ENCODE data around the gene SLC30A3. TPM values are rescaled to one million over a fixed set of nuclear protein-coding genes. Genes with fewer than 3 reads are reported as not detected.
A peak's percentile ranks its signal among the peaks of the same experiment; 100 is the strongest.

SLC30A3 gene
- total and polyA plus RNA-seq, 2 of the 13 experiments (the other 11 are each of a cell fraction or from before 2014, with no cell fraction given): 0.38 to 0.79 TPM

- TF ChIP-seq AKNA (CRISPR knock-in tag; IDR thresholded peaks at IDR 0.05; ENCODE audit: borderline replicate concordance): no peak
- TF ChIP-seq IRX3 (CRISPR knock-in tag; IDR thresholded peaks at IDR 0.05; ENCODE audit: borderline replicate concordance, low read depth): peak; percentile 91; the same call in 1 of the 2 replicates
- TF ChIP-seq ZNF503 (CRISPR knock-in tag; IDR thresholded peaks at IDR 0.05): peak; percentile 31; the same call in 1 of the 2 replicates
- TF ChIP-seq GMEB1 (CRISPR knock-in tag; IDR thresholded peaks at IDR 0.05; ENCODE audit: borderline replicate concordance): peak; percentile 88
- peak; percentile 78 for TF ChIP-seq ERF (CRISPR knock-in tag; IDR thresholded peaks at IDR 0.05)
- 0 out of 2 replicates have a peak, but pooled peaks have one; percentile 64 for TF ChIP-seq TOPORS (CRISPR knock-in tag; IDR thresholded peaks at IDR 0.05)
- TF ChIP-seq GMEB2 (CRISPR knock-in tag; IDR thresholded peaks at IDR 0.05; ENCODE audit: low read depth): peak; percentile 61; the same call in 1 of the 2 replicates
- TF ChIP-seq ZNF230 (CRISPR knock-in tag; IDR thresholded peaks at IDR 0.05): peak; percentile 79; the same call in 1 of the 2 replicates
- TF ChIP-seq ZNF17 (CRISPR knock-in tag; IDR thresholded peaks at IDR 0.05): no peak
- TF ChIP-seq DNMT3B (CRISPR knock-in tag; conservative IDR thresholded peaks at IDR 0.05): no peak
- TF ChIP-seq RELA (CRISPR knock-in tag; IDR thresholded peaks at IDR 0.05): no peak
Measured at GRCh38 chr2:27217173-27218121, 45.4 kb downstream of the SLC30A3 start, which contains the start of gene CAD (continued).
